Measurements from ENCODE around the gene ING4.

The ING4 gene

GRCh38 chr12:6676962-6677361 lies 14.0 kb upstream of the ING4 start:
- Histone ChIP-seq H4K20me1 (ENCODE audit: insufficient read depth) (no peaks in the 10 kb centered on the region), H3K36me3 (ENCODE audit: insufficient read depth) (no peaks in the 10 kb centered on the region), H3K4me1 (ENCODE audit: low read depth, poor library complexity, severe bottlenecking) (no peaks in the 10 kb centered on the region), H3K27ac (no peak overlapping the region), H3K4me2 (no peak overlapping the region), H3K79me2 (ENCODE audit: insufficient read depth, low read depth) (peaks cover 21% of the 10 kb centered on the region), H2AFZ (ENCODE audit: low read depth) (no peak overlapping the region), H3K27me3 (ENCODE audit: insufficient read depth, low read depth) (no peaks in the 10 kb centered on the region), H3K4me3 (IDR thresholded peaks at IDR 0.05; ENCODE audit: insufficient read depth, low read depth, low read length) (no peak overlapping the region), H3K9ac (no peak overlapping the region)
- TF ChIP-seq CTCF (conservative IDR thresholded peaks at IDR 0.05; ENCODE audit: low read depth, low read length) = no peak

GRCh38 chr12:6672143-6672542 lies 9.2 kb upstream of the ING4 start:
- Histone ChIP-seq H3K79me2 (ENCODE audit: insufficient read depth, low read depth) (no peaks in the 10 kb centered on the region), H3K4me2 (no peak overlapping the region), H4K20me1 (ENCODE audit: insufficient read depth) (no peaks in the 10 kb centered on the region), H3K4me1 (ENCODE audit: low read depth, poor library complexity, severe bottlenecking) (no peaks in the 10 kb centered on the region), H3K9ac (no peak overlapping the region), H3K4me3 (IDR thresholded peaks at IDR 0.05; ENCODE audit: insufficient read depth, low read depth, low read length) (no peak overlapping the region), H3K27me3 (ENCODE audit: insufficient read depth, low read depth) (no peaks in the 10 kb centered on the region), H2AFZ (ENCODE audit: low read depth) (no peak overlapping the region), H3K27ac (no peak overlapping the region), H3K36me3 (ENCODE audit: insufficient read depth) (no peaks in the 10 kb centered on the region; the same call in 1 of the 2 replicates)
- no peak for TF ChIP-seq CTCF (conservative IDR thresholded peaks at IDR 0.05; ENCODE audit: low read depth, low read length)

GRCh38 chr12:6667559-6668210 lies 4.8 kb upstream of the ING4 start:
- H3K79me2 ChIP-seq (ENCODE audit: insufficient read depth, low read depth) = no peaks in the 10 kb centered on the region
- no peak overlapping the region for H3K4me2 ChIP-seq
- TF ChIP-seq CTCF (conservative IDR thresholded peaks at IDR 0.05; ENCODE audit: low read depth, low read length) = no peak
- H3K27ac ChIP-seq = no peak overlapping the region
- no peaks in the 10 kb centered on the region for H4K20me1 ChIP-seq (ENCODE audit: insufficient read depth)
- no peaks in the 10 kb centered on the region for H3K27me3 ChIP-seq (ENCODE audit: insufficient read depth, low read depth)
- H2AFZ ChIP-seq (ENCODE audit: low read depth) = no peak overlapping the region
- no peak overlapping the region for H3K4me3 ChIP-seq (IDR thresholded peaks at IDR 0.05; ENCODE audit: insufficient read depth, low read depth, low read length)
- H3K9ac ChIP-seq = no peak overlapping the region
- peaks cover 7% of the 10 kb centered on the region for H3K4me1 ChIP-seq (ENCODE audit: low read depth, poor library complexity, severe bottlenecking)
- no peaks in the 10 kb centered on the region; the same call in 1 of the 2 replicates for H3K36me3 ChIP-seq (ENCODE audit: insufficient read depth)

- H3K4me2 ChIP-seq = no peak overlapping the region
- H3K9ac ChIP-seq = no peak overlapping the region
- no peak overlapping the region for H3K4me3 ChIP-seq (IDR thresholded peaks at IDR 0.05; ENCODE audit: insufficient read depth, low read depth, low read length)
- no peak for TF ChIP-seq CTCF (conservative IDR thresholded peaks at IDR 0.05; ENCODE audit: low read depth, low read length)
- no peaks in the 10 kb centered on the region for H3K27me3 ChIP-seq (ENCODE audit: insufficient read depth, low read depth)
- peaks cover 10% of the 10 kb centered on the region; the same call in 1 of the 2 replicates for H3K79me2 ChIP-seq (ENCODE audit: insufficient read depth, low read depth)
- H4K20me1 ChIP-seq (ENCODE audit: insufficient read depth) = no peaks in the 10 kb centered on the region
- peaks cover 13% of the 10 kb centered on the region for H3K4me1 ChIP-seq (ENCODE audit: low read depth, poor library complexity, severe bottlenecking)
- no peaks in the 10 kb centered on the region; the same call in 1 of the 2 replicates for H3K36me3 ChIP-seq (ENCODE audit: insufficient read depth)
- no peak overlapping the region for H2AFZ ChIP-seq (ENCODE audit: low read depth)
- no peak overlapping the region for H3K27ac ChIP-seq
These were observed 3.3 kb upstream of the ING4 start for GRCh38 chr12:6666211-6666610.
